ENCODE measurements around the gene B4GALNT3. TPM values are rescaled to one million over a fixed set of nuclear protein-coding genes. Genes with fewer than 3 reads are reported as not detected.
A peak's percentile ranks its signal among the peaks of the same experiment; 100 is the strongest.

Gene B4GALNT3
- total and polyA plus RNA-seq, 2 of the 13 experiments (the other 11 are each of a cell fraction or from before 2014, with no cell fraction given) = 3.2 to 4.4 TPM

GRCh38 chr12:570435-570920 lies 110.7 kb downstream of the B4GALNT3 start (continued):
- TF ChIP-seq SRSF9 (IDR thresholded peaks at IDR 0.05; ENCODE audit: borderline replicate concordance, insufficient read depth, low read depth, low read length, poor library complexity, severe bottlenecking) (no peak), ZNF784 (CRISPR knock-in tag; IDR thresholded peaks at IDR 0.05; ENCODE audit: borderline replicate concordance) (no peak), ZNF274 (CRISPR knock-in tag; IDR thresholded peaks at IDR 0.05) (peak; percentile 52), FOXO4 (CRISPR knock-in tag; conservative IDR thresholded peaks at IDR 0.05) (no peak), GABPB1 (CRISPR knock-in tag; IDR thresholded peaks at IDR 0.05) (peak; percentile 61), ZNF44 (CRISPR knock-in tag; IDR thresholded peaks at IDR 0.05) (no peak), ZBTB34 (CRISPR knock-in tag; IDR thresholded peaks at IDR 0.05) (no peak), TRIM24 (CRISPR knock-in tag; IDR thresholded peaks at IDR 0.05) (no peak), MAX (IDR thresholded peaks at IDR 0.05) (peak; percentile 13; the same call in 1 of the 2 replicates), ATF2 (CRISPR knock-in tag; IDR thresholded peaks at IDR 0.05) (peak; percentile 61; the same call in 1 of the 2 replicates), PRDM15 (CRISPR knock-in tag; IDR thresholded peaks at IDR 0.05) (peak; percentile 83; the same call in 1 of the 2 replicates), ZNF772 (CRISPR knock-in tag; IDR thresholded peaks at IDR 0.05) (peak; percentile 9; the same call in 1 of the 2 replicates), ZBED4 (CRISPR knock-in tag; IDR thresholded peaks at IDR 0.05; ENCODE audit: borderline replicate concordance) (peak; percentile 98), FOXK1 (CRISPR knock-in tag; IDR thresholded peaks at IDR 0.05; ENCODE audit: borderline replicate concordance, low read depth) (0 out of 2 replicates have a peak, but pooled peaks have one; percentile 21), ATF3 (CRISPR knock-in tag; IDR thresholded peaks at IDR 0.05) (peak; percentile 94)
